Subcutaneous abdominal adipose tissue (tissue), 5 donors: ENCODE results near the gene EOLA2.
"Not testable (repeated sequence)": the region's sequence is repeated elsewhere in the genome, so short reads cannot be mapped to it uniquely, and the experiment has no call there.

ENCODE experiments used
- H3K27ac ChIP-seq: one replicate; pipeline ENCODE4 v1.7.0; 2013; ENCODE audit warnings: low read depth, mild to moderate bottlenecking, inconsistent platforms, low read length, moderate library complexity
- H3K27me3 ChIP-seq, 5 donors: one replicate each; pipeline ENCODE4 v1.7.0; 2013; ENCODE audit warnings: low read length in 5 of 5, inconsistent platforms in 1 of 5; ENCODE audit not compliant: control insufficient read depth in 5 of 5, insufficient read depth in 4 of 5
- H3K36me3 ChIP-seq, 5 donors: one replicate each; pipeline ENCODE4 v1.7.0; 2013; ENCODE audit warnings: low read length in 5 of 5; ENCODE audit not compliant: control insufficient read depth in 5 of 5, insufficient read depth in 5 of 5
- H3K4me1 ChIP-seq, 5 donors: one replicate each; pipeline ENCODE4 v1.7.0; 2013; ENCODE audit warnings: low read length in 5 of 5, mild to moderate bottlenecking in 3 of 5, moderate library complexity in 1 of 5; ENCODE audit not compliant: control insufficient read depth in 5 of 5, insufficient read depth in 5 of 5
- H3K4me3 ChIP-seq, 5 donors: one replicate each; pipeline ENCODE4 v1.7.0; 2013; ENCODE audit warnings: low read length in 5 of 5, low read depth in 1 of 5
- H3K9ac ChIP-seq, 5 donors: one replicate each; pipeline ENCODE4 v1.7.0; 2013; ENCODE audit warnings: low read length in 5 of 5, mild to moderate bottlenecking in 4 of 5, moderate library complexity in 3 of 5
- H3K9me3 ChIP-seq, 5 donors: one replicate each; pipeline ENCODE4 v1.7.0; 2013; ENCODE audit warnings: low read length in 5 of 5; ENCODE audit not compliant: control insufficient read depth in 5 of 5
- donor health status: healthy.
- donor health status: healthy.
- donor health status: healthy.
- donor health status: healthy.
- donor health status: healthy.

EOLA2 gene

DNA sequence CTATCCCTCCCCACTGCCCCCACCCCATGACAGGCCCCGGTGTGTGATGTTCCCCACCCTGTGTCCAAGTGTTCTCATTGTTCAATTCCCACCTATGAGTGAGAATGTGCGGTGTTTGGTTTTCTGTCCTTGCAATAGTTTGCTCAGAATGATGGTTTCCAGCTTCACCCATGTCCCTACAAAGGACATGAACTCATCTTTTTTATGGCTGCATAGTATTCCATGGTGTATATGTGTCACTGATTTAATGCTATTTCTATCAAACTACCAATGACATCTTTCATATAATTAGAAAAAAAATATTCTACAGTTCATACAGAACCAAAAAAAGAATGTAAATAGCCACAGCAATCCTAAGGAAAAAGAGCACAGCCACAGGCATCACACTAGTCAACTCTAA is 47.5 kb downstream of the EOLA2 start:
- not testable (repeated sequence) for H3K9me3 ChIP-seq, H3K4me1 ChIP-seq, H3K36me3 ChIP-seq, H3K27ac ChIP-seq, H3K27me3 ChIP-seq, H3K4me3 ChIP-seq, H3K9ac ChIP-seq
